Left lung (tissue), 10 donors: ENCODE measurements around the gene GTF2A1. TPM values are rescaled to one million over a fixed set of nuclear protein-coding genes. Genes with fewer than 3 reads are reported as not detected.

Experiments
- ATAC-seq: fragments of 200-7000 bp; cut with Tn5 transposase; one replicate; pipeline ENCODE4 v1.9.1; 2020; ENCODE audit warnings: moderate library complexity
- DNase-seq, 4 donors: peaks; one replicate each; pipeline ENCODE4 v3.0.0-alpha.2; 2013 to 2020
- H3K27ac ChIP-seq, 2 donors: fragments of 200-600 bp; sonication (generic) in 1 of 2; one replicate each; pipeline versions ENCODE4 v1.5.0 to v1.8.0; 2020 to 2021
- H3K27me3 ChIP-seq, 2 donors: fragments of 200-600 bp; sonication (generic) in 1 of 2; one replicate each; pipeline versions ENCODE4 v1.5.0 to v1.8.0; 2020 to 2021
- H3K36me3 ChIP-seq, 2 donors: fragments of 200-600 bp; sonication (generic) in 1 of 2; one replicate each; pipeline versions ENCODE4 v1.5.0 to v1.8.0; 2020 to 2021
- H3K4me1 ChIP-seq, 2 donors: fragments of 200-600 bp; one replicate each; pipeline ENCODE4 v1.8.0; 2021
- H3K4me3 ChIP-seq, 2 donors: fragments of 200-600 bp; sonication (generic) in 1 of 2; one replicate each; pipeline versions ENCODE4 v1.5.0 to v1.8.0; 2020 to 2021; ENCODE audit warnings: mild to moderate bottlenecking in 1 of 2
- H3K9me3 ChIP-seq, 2 donors: fragments of 200-600 bp; sonication (generic) in 1 of 2; one replicate each; pipeline versions ENCODE4 v1.5.0 to v1.8.0; 2020 to 2021
- CTCF ChIP-seq, 2 donors: fragments of 200-600 bp; sonication (generic) in 1 of 2; IDR thresholded peaks; one replicate each; pipeline versions ENCODE4 v1.5.0 to v1.8.0; 2021; ENCODE audit warnings: antibody characterized with exemption in 2 of 2
- intact Hi-C, 2 donors: fragments of 100-400 bp; cut with DNase I; formaldehyde crosslinking; loops; one replicate each; pipeline versions ENCODE4 v1.11.2 to v1.14.2; 2022
- polyA plus RNA-seq, 6 donors: library from polyadenylated mRNA; unstranded; fragments of 120-200 nt; gene quantifications; one replicate each; pipeline ENCODE4 v1.2.1, GENCODE V29; 2013; ENCODE audit not compliant: insufficient read length in 6 of 6
- total RNA-seq, 2 donors: library from RNA; stranded (reverse); fragmentation: NEBNext Ultra II Directional; extraction: Animal tissue kit (Norgen Biotek cat#: 25700); gene quantifications; one replicate each; pipeline ENCODE4 v1.2.1, GENCODE V29; 2021
- donor health status: DM: no; HTN: yes; CAD: no.
- donor health status: DM: no; HTN: no; CAD: no.

The GTF2A1 gene
- total and polyA plus RNA-seq, 8 donors = 26.0 to 41.8 (median 33.3) TPM

- H3K9me3 ChIP-seq = no peaks in the 10 kb centered on the region
- no peak overlapping the region for H3K4me3 ChIP-seq
- ATAC-seq = no peak
- H3K36me3 ChIP-seq = no peaks in the 10 kb centered on the region
- H3K27ac ChIP-seq = no peak overlapping the region
- H3K27me3 ChIP-seq = no peaks in the 10 kb centered on the region
- TF ChIP-seq CTCF (IDR thresholded peaks at IDR 0.05) = no peak
- no peak for DNase-seq
- peaks cover 5 to 23% of the 10 kb centered on the region in 2 donors for H3K4me1 ChIP-seq
- intact Hi-C loops = loop anchor here in 1 of 2 donors (10.0 kb wide), 1 partner anchor 211 kb away; the partner anchor contains the start of gene TSHR
Observed at GRCh38 chr14:81166121-81166520, 54.6 kb downstream of the GTF2A1 start.

GRCh38 chr14:81165188-81165587, 55.6 kb downstream of the GTF2A1 start:
- TF ChIP-seq CTCF (IDR thresholded peaks at IDR 0.05) = no peak
- H3K27ac ChIP-seq = no peak overlapping the region
- ATAC-seq = no peak

DNA sequence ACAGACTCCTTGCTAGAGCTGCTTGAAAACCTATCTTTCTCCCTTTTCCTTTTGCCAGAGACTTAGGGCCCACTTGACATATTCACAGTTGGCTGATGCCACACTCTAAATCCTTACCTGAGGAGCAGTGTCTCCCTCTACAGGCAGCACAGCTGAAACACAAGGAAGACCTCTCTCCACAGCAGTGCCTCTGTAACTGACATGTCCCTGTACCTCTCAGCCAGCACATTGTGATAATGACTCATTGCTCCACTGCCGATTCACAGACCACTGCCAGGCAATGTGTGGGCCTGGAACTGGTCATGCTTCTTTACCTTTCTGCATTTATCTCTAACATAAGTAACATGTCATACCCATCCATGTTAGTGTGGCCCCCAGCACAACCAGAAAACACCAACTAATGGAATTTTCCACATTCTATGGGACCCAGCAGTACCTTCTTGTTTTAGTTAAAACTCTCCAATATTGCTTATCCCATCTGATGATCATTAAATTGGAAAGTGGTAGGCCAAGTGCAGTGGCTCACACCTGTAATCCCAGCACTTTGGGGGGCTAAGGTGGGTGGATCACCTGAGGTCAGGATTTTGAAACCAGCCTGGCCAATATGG, 56.5 kb downstream of the GTF2A1 start:
- Histone ChIP-seq H3K27ac (no peak overlapping the region), H3K4me3 (no peak overlapping the region), H3K36me3 (no peaks in the 10 kb centered on the region), H3K9me3 (no peaks in the 10 kb centered on the region), H3K27me3 (no peaks in the 10 kb centered on the region), H3K4me1 (peaks cover 2 to 8% of the 10 kb centered on the region in 2 donors)
- intact Hi-C loops = loop anchor here in 1 of 2 donors (5.0 to 10.0 kb wide), 2 partner anchors 167 to 209 kb away; partner anchors contain the start of gene TSHR
- ATAC-seq (peak; percentile 99), DNase-seq (peak in 2 of 4 donors; percentile 50 to 61)
- TF ChIP-seq CTCF (IDR thresholded peaks at IDR 0.05) = peak; percentile 61 to 66

More at GRCh38 chr14:81165188-81165587, 55.6 kb downstream of the GTF2A1 start:
- no peak for DNase-seq
- Histone ChIP-seq H3K36me3 (no peaks in the 10 kb centered on the region), H3K4me3 (no peak overlapping the region), H3K27me3 (no peaks in the 10 kb centered on the region), H3K4me1 (peaks cover 5 to 17% of the 10 kb centered on the region in 2 donors), H3K9me3 (no peaks in the 10 kb centered on the region)
- intact Hi-C loops = loop anchor here in 1 of 2 donors (10.0 kb wide), 1 partner anchor 210 kb away; the partner anchor contains the start of gene TSHR

DNA sequence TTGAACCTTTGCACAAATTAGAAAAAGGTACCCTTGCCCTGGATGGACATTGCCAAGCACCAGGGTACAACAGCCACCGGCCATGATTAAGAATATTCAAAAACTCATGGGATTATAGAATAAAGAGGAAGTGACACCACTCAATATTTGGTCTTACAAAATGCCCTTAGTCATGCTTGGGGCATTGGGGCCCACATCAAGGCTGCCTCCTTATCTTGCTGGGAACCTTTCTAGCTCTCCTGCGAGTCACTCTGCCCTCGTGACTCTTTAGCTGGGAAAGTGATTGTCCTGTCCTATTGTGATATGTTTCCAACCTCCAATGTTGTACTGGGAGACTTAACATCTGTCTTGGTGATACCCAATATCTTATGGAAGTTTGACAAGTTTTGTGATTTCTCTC, 57.8 kb downstream of the GTF2A1 start:
- no peak for DNase-seq

More for the DNA sequence above, 57.8 kb downstream of the GTF2A1 start:
- H3K27ac ChIP-seq = peak overlapping the region in 1 of 2 donors; percentile 1
- no peaks in the 10 kb centered on the region for H3K36me3 ChIP-seq
- no peak for ATAC-seq
- no peaks in the 10 kb centered on the region for H3K9me3 ChIP-seq
- TF ChIP-seq CTCF (IDR thresholded peaks at IDR 0.05) = no peak
- intact Hi-C loops = loop anchor here in 1 of 2 donors (5.0 to 10.0 kb wide), 2 partner anchors 166 to 208 kb away; partner anchors contain the start of gene TSHR
- H3K27me3 ChIP-seq = no peaks in the 10 kb centered on the region
- no peak overlapping the region for H3K4me3 ChIP-seq
- H3K4me1 ChIP-seq = peaks cover 0 to 6% of the 10 kb centered on the region in 2 donors
